DOHH2 (cell line): Measurements from ENCODE around the gene GPR153.

Experiments
- H3F3A ChIP-seq: fragments of 200-600 bp; sonication (generic), shearing (Covaris generic); 2 replicates; pipeline ENCODE4 v1.6.0; 2016; ENCODE audit warnings: antibody characterized with exemption, mild to moderate bottlenecking; ENCODE audit not compliant: control insufficient read depth, insufficient read depth
- H3K27ac ChIP-seq: fragments of 200-600 bp; sonication (generic); 2 replicates; pipeline ENCODE4 v1.5.1; 2014; ENCODE audit warnings: low read depth, mild to moderate bottlenecking, low read length, moderate library complexity
- H3K27me3 ChIP-seq: fragments of 200-600 bp; sonication (generic); 2 replicates; pipeline ENCODE4 v1.6.1; 2014; ENCODE audit warnings: mild to moderate bottlenecking, low read length, mixed read lengths; ENCODE audit not compliant: control insufficient read depth
- H3K36me3 ChIP-seq: fragments of 200-600 bp; sonication (generic); 2 replicates; pipeline ENCODE4 v1.6.1; 2014; ENCODE audit warnings: mild to moderate bottlenecking, low read length, moderate library complexity, mixed read lengths; ENCODE audit not compliant: control insufficient read depth
- H3K4me1 ChIP-seq: fragments of 200-600 bp; sonication (generic); 2 replicates; pipeline ENCODE4 v1.6.1; 2014; ENCODE audit warnings: mild to moderate bottlenecking, low read length, mixed read lengths; ENCODE audit not compliant: control insufficient read depth
- H3K4me2 ChIP-seq: fragments of 200-600 bp; sonication (generic); 2 replicates; pipeline ENCODE4 v1.6.0; 2014; ENCODE audit warnings: mild to moderate bottlenecking, low read length, moderate library complexity
- H3K4me3 ChIP-seq: fragments of 200-600 bp; sonication (generic); 2 replicates; pipeline ENCODE4 v1.5.1; 2014; ENCODE audit warnings: mild to moderate bottlenecking, low read length, mixed read lengths
- H3K79me2 ChIP-seq: fragments of 200-600 bp; sonication (generic); 2 replicates; pipeline ENCODE4 v1.6.1; 2014; ENCODE audit warnings: mild to moderate bottlenecking, low read length, mixed read lengths; ENCODE audit not compliant: control insufficient read depth
- H3K9me2 ChIP-seq: fragments of 200-600 bp; sonication (generic); replicated peaks from 2 replicates; pipeline ENCODE4 v1.6.1; 2014; ENCODE audit warnings: mild to moderate bottlenecking, low read length, mixed read lengths; ENCODE audit not compliant: control insufficient read depth
- H3K9me3 ChIP-seq: fragments of 200-600 bp; sonication (generic); 2 replicates; pipeline ENCODE4 v1.6.1; 2014; ENCODE audit warnings: antibody characterized with exemption, low read length, mixed read lengths; ENCODE audit not compliant: control insufficient read depth, insufficient read depth
- H4K20me1 ChIP-seq: fragments of 200-600 bp; sonication (generic); 2 replicates; pipeline ENCODE4 v1.6.0; 2014; ENCODE audit warnings: low read depth, mild to moderate bottlenecking, antibody characterized with exemption, low read length, moderate library complexity; ENCODE audit not compliant: control insufficient read depth, insufficient read depth
- EZH2phosphoT487 ChIP-seq: fragments of 200-600 bp; sonication (generic); IDR thresholded peaks from 2 replicates; pipeline ENCODE4 v1.6.1; 2017; ENCODE audit warnings: borderline replicate concordance, mild to moderate bottlenecking, antibody characterized with exemption, low read length, moderate library complexity, mixed read lengths
- TF ChIP-seq, protein P1 (sequence below): fragments of 200-600 bp; sonication (generic); IDR thresholded peaks from one replicate; pipeline ENCODE4 v1.5.1; 2014; ENCODE audit warnings: antibody characterized with exemption, mild to moderate bottlenecking, low read depth, low read length; ENCODE audit not compliant: poor library complexity, severe bottlenecking

GPR153 gene

DNA sequence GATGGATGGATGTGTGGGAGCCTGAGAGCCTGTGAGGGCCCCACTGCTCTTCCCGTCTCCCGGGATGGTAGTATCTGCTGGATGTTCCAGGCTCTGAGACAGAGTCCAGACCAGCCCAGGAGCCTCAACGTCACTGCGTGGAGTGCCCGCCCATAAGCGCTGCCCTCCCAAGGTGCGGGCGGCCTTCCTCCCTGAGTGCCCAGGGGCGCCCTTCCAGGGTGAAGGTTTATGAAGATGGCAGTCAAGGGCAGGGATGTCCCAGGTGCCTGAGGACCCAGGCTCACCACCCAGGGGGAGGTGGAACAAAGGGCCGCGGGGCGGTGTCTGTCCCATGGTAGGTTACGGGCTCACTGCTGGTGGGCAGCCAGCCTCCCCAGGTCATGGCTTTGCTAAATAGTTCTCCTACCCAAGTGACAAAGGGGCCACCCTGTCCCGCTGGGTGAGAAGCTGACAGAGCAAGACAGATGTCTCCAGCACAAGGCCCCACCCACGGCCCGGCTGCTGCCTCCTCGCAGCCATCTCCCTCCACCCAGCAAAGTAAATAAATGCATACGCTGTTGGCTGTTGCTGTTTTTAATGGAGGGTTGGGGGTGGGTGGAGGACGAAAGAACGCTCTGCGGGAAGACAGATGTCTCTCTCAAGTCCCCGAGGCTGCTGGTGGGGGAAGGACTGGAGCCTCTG is 9.0 kb upstream of the GPR153 start:
- Histone ChIP-seq H3K4me1 (no peaks in the 10 kb centered on the region), H3K4me2 (no peak overlapping the region), H3K9me2 (no peaks in the 10 kb centered on the region), H4K20me1 (0 out of 2 replicates have a peak, but pooled peaks cover 3% of the 10 kb centered on the region), H3K27me3 (no peaks in the 10 kb centered on the region), H3K4me3 (no peak overlapping the region), H3F3A (no peaks in the 10 kb centered on the region), H3K36me3 (no peaks in the 10 kb centered on the region), H3K79me2 (no peaks in the 10 kb centered on the region), H3K27ac (no peak overlapping the region), H3K9me3 (no peaks in the 10 kb centered on the region)
- TF ChIP-seq EZH2phosphoT487, result no peak
- TF ChIP-seq, protein P1, sequence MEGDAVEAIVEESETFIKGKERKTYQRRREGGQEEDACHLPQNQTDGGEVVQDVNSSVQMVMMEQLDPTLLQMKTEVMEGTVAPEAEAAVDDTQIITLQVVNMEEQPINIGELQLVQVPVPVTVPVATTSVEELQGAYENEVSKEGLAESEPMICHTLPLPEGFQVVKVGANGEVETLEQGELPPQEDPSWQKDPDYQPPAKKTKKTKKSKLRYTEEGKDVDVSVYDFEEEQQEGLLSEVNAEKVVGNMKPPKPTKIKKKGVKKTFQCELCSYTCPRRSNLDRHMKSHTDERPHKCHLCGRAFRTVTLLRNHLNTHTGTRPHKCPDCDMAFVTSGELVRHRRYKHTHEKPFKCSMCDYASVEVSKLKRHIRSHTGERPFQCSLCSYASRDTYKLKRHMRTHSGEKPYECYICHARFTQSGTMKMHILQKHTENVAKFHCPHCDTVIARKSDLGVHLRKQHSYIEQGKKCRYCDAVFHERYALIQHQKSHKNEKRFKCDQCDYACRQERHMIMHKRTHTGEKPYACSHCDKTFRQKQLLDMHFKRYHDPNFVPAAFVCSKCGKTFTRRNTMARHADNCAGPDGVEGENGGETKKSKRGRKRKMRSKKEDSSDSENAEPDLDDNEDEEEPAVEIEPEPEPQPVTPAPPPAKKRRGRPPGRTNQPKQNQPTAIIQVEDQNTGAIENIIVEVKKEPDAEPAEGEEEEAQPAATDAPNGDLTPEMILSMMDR, result no peak

DNA sequence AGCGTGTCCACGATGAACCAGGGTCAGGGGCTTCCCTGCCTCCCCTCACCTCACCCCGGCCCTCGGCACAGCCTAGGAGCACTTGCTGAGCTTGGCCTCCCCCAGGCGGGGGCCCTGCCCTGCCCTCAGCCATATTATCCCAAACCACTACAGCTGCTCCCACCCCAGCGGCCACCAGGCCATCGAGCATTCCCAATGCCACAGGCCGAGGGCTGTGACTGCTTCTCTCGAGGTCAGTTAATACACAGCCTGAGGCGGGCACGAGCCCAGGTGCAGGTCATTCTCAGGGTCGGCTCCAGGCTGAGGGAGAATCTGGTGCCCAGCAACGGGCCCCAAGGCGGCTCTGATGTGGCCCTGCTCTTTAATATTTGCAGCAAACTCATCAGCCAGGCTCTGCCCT is 8.4 kb upstream of the GPR153 start:
- H3K4me1 ChIP-seq, result no peaks in the 10 kb centered on the region

DNA sequence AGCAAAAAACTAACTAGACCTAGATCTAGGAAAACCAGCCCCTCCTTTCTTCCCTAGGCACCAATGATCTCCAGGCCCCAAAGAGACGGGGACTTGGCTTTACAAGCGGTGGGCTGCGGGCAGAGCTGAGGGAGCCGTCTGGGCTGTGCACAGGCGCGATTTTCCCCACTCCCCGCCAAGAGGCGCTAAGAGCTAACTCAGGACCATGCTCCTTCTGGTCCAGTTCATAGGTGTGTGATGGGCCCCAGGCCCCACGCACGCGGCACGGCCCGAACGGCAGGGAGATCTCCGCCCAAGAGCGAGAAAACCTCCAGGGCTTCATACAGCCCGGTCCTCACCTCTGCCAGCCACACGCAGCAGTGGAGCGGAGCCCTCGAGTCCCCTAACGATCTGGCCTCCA is 7.5 kb upstream of the GPR153 start:
- H3K4me2 ChIP-seq, result no peak overlapping the region
- H3K9me3 ChIP-seq, result no peaks in the 10 kb centered on the region
- H4K20me1 ChIP-seq, result 0 out of 2 replicates have a peak, but pooled peaks cover 3% of the 10 kb centered on the region
- H3K79me2 ChIP-seq, result no peaks in the 10 kb centered on the region
- TF ChIP-seq, protein P1, result no peak
- TF ChIP-seq EZH2phosphoT487, result no peak
- H3K9me2 ChIP-seq, result no peaks in the 10 kb centered on the region
- H3F3A ChIP-seq, result no peaks in the 10 kb centered on the region
- no peak overlapping the region for H3K27ac ChIP-seq
- no peak overlapping the region for H3K4me3 ChIP-seq
- no peaks in the 10 kb centered on the region for H3K36me3 ChIP-seq
- peaks cover 2% of the 10 kb centered on the region for H3K4me1 ChIP-seq
- no peaks in the 10 kb centered on the region for H3K27me3 ChIP-seq

More for the DNA sequence above, 8.4 kb upstream of the GPR153 start:
- Histone ChIP-seq H3K4me3 (no peak overlapping the region), H3K9me2 (no peaks in the 10 kb centered on the region), H3K27me3 (no peaks in the 10 kb centered on the region), H4K20me1 (0 out of 2 replicates have a peak, but pooled peaks cover 3% of the 10 kb centered on the region), H3F3A (no peaks in the 10 kb centered on the region), H3K79me2 (no peaks in the 10 kb centered on the region), H3K9me3 (no peaks in the 10 kb centered on the region), H3K4me2 (no peak overlapping the region), H3K36me3 (no peaks in the 10 kb centered on the region), H3K27ac (no peak overlapping the region)
- TF ChIP-seq EZH2phosphoT487, result no peak
- TF ChIP-seq, protein P1, result no peak
